Neural progenitor cell (in vitro differentiated cells): ENCODE results near the gene VPS41. TPM values are rescaled to one million over a fixed set of nuclear protein-coding genes. Genes with fewer than 3 reads are reported as not detected.
A peak's percentile ranks its signal among the peaks of the same experiment; 100 is the strongest.

Experiments
- DNase-seq: peaks from one replicate; pipeline ENCODE4 v3.0.0-alpha.2; 2016; ENCODE audit warnings: low spot score
- H2AFZ ChIP-seq: fragments of 200-600 bp; sonication (generic); replicated peaks from 2 replicates; pipeline ENCODE4 v1.6.1; 2016; ENCODE audit warnings: antibody characterized with exemption
- H3F3A ChIP-seq: fragments of 200-600 bp; sonication (generic); 2 replicates; pipeline ENCODE4 v1.6.1; 2016; ENCODE audit warnings: antibody characterized with exemption, low read depth
- H3K27ac ChIP-seq: fragments of 200-600 bp; sonication (generic); 2 replicates; pipeline ENCODE4 v1.5.1; 2016; ENCODE audit warnings: mild to moderate bottlenecking
- H3K27me3 ChIP-seq: fragments of 200-600 bp; sonication (generic); 2 replicates; pipeline ENCODE4 v1.6.1; 2016; ENCODE audit warnings: mild to moderate bottlenecking, moderate library complexity
- H3K36me3 ChIP-seq: fragments of 200-600 bp; sonication (generic); 2 replicates; pipeline ENCODE4 v1.5.1; 2016
- H3K4me1 ChIP-seq: fragments of 200-600 bp; sonication (generic); 2 replicates; pipeline ENCODE4 v1.6.1; 2016; ENCODE audit warnings: mixed run types
- H3K4me2 ChIP-seq: fragments of 200-600 bp; sonication (generic); 2 replicates; pipeline ENCODE4 v1.6.1; 2016
- H3K4me3 ChIP-seq: fragments of 200-600 bp; sonication (generic); 2 replicates; pipeline ENCODE4 v1.5.1; 2016
- H3K79me2 ChIP-seq: fragments of 200-600 bp; sonication (generic); 2 replicates; pipeline ENCODE4 v1.6.1; 2016; ENCODE audit warnings: low read depth
- H3K9ac ChIP-seq: fragments of 200-600 bp; sonication (generic); 2 replicates; pipeline ENCODE4 v1.6.1; 2016
- H3K9me3 ChIP-seq: fragments of 200-600 bp; sonication (generic); 2 replicates; pipeline ENCODE4 v1.5.1; 2016; ENCODE audit warnings: low read depth
- H4K20me1 ChIP-seq: fragments of 200-600 bp; sonication (generic); 2 replicates; pipeline ENCODE4 v1.6.1; 2016; ENCODE audit warnings: low read depth
- H3K27ac Mint-ChIP-seq: 3 replicates; pipeline ENCODE4 v1.8.0; 2021; ENCODE audit warnings: mixed read lengths
- H3K27me3 Mint-ChIP-seq: 2 replicates; pipeline ENCODE4 v1.8.0; 2022; ENCODE audit warnings: low read depth, mild to moderate bottlenecking, inconsistent platforms, moderate library complexity, mixed read lengths; ENCODE audit not compliant: insufficient read depth
- H3K36me3 Mint-ChIP-seq: 3 replicates; pipeline ENCODE4 v1.8.0; 2021; ENCODE audit warnings: mixed read lengths
- H3K4me1 Mint-ChIP-seq: 3 replicates; pipeline ENCODE4 v1.8.0; 2021; ENCODE audit warnings: mixed read lengths
- H3K4me3 Mint-ChIP-seq: 3 replicates; pipeline ENCODE4 v1.8.0; 2021; ENCODE audit warnings: mild to moderate bottlenecking, moderate library complexity, mixed read lengths
- H3K9me3 Mint-ChIP-seq: 3 replicates; pipeline ENCODE4 v1.8.0; 2020; ENCODE audit warnings: mixed read lengths
- EZH2 ChIP-seq: fragments of 200-600 bp; sonication (generic); IDR thresholded peaks from 2 replicates; pipeline ENCODE4 v1.6.1; 2017; ENCODE audit warnings: antibody characterized with exemption, mild to moderate bottlenecking, moderate library complexity
- EZH2phosphoT487 ChIP-seq: fragments of 200-600 bp; sonication (generic); IDR thresholded peaks from 2 replicates; pipeline ENCODE4 v1.6.1; 2017; ENCODE audit warnings: antibody characterized with exemption
- total RNA-seq: library from RNA; depleted of rRNA; stranded (reverse); fragments of >200 nt; gene quantifications from 2 replicates; pipeline ENCODE4 v1.2.3, GENCODE V29; 2015; ENCODE audit warnings: low replicate concordance
- TF ChIP-seq, protein P1 (sequence below): fragments of 200-600 bp; sonication (generic); IDR thresholded peaks from 2 replicates; pipeline ENCODE4 v1.5.1; 2017; ENCODE audit warnings: antibody characterized with exemption, mild to moderate bottlenecking

VPS41 gene
- total RNA-seq, 1 donor from 2014 or later, result 92.3 TPM

- TF ChIP-seq EZH2 (no peak), EZH2phosphoT487 (no peak)
- TF ChIP-seq, protein P1, sequence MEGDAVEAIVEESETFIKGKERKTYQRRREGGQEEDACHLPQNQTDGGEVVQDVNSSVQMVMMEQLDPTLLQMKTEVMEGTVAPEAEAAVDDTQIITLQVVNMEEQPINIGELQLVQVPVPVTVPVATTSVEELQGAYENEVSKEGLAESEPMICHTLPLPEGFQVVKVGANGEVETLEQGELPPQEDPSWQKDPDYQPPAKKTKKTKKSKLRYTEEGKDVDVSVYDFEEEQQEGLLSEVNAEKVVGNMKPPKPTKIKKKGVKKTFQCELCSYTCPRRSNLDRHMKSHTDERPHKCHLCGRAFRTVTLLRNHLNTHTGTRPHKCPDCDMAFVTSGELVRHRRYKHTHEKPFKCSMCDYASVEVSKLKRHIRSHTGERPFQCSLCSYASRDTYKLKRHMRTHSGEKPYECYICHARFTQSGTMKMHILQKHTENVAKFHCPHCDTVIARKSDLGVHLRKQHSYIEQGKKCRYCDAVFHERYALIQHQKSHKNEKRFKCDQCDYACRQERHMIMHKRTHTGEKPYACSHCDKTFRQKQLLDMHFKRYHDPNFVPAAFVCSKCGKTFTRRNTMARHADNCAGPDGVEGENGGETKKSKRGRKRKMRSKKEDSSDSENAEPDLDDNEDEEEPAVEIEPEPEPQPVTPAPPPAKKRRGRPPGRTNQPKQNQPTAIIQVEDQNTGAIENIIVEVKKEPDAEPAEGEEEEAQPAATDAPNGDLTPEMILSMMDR, result no peak
- no peaks in the 10 kb centered on the region for H4K20me1 ChIP-seq
- Mint-ChIP-seq H3K27ac (no peak overlapping the region), H3K36me3 (peaks cover 1% of the 10 kb centered on the region), H3K4me1 (no peaks in the 10 kb centered on the region), H3K27me3 (no peaks in the 10 kb centered on the region), H3K4me3 (no peak overlapping the region), H3K9me3 (no peaks in the 10 kb centered on the region)
- no peaks in the 10 kb centered on the region for H3K79me2 ChIP-seq
- H3F3A ChIP-seq, result no peaks in the 10 kb centered on the region
- H3K4me2 ChIP-seq, result no peak overlapping the region
- no peak overlapping the region for H3K27ac ChIP-seq
- peaks cover 7% of the 10 kb centered on the region for H3K4me1 ChIP-seq
- no peak overlapping the region for H3K9ac ChIP-seq
- no peaks in the 10 kb centered on the region for H3K36me3 ChIP-seq
- H3K27me3 ChIP-seq, result no peaks in the 10 kb centered on the region
- H3K4me3 ChIP-seq, result no peak overlapping the region
- no peak for DNase-seq
- no peaks in the 10 kb centered on the region for H3K9me3 ChIP-seq
- H2AFZ ChIP-seq, result no peak overlapping the region
Measured at GRCh38 chr7:38795593-38795992, 113.4 kb downstream of the VPS41 start.

DNA sequence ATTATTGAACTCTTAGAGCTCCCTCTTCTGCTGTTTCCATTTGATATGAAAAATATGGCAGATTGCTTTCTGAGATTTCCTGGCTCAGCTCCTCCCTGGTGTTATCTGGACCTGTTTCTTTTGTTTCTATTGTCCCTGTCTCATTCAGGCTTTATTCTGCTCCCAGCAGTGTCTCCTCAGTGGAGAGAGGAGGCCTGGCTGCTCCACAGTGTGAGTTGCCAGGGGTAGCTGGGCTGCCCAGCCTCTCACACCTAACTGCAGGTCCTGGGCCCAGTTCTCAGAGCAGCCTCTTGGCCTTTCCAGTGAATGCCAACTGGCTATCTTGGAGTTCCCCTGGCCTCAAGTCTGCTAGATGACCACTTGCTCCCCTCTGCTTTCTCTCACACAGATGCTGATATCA is 127.0 kb downstream of the VPS41 start:
- peaks cover 8% of the 10 kb centered on the region for H3F3A ChIP-seq
- peaks cover 2% of the 10 kb centered on the region for H3K36me3 ChIP-seq
- peak overlapping the region; percentile 75 for H3K27ac Mint-ChIP-seq
- peak overlapping the region; percentile 21 for H3K27ac ChIP-seq
- no peaks in the 10 kb centered on the region for H3K79me2 ChIP-seq
- H3K4me2 ChIP-seq, result peak overlapping the region; percentile 57
- H3K4me1 ChIP-seq, result peaks cover 16% of the 10 kb centered on the region
- peaks cover 5% of the 10 kb centered on the region for H3K36me3 Mint-ChIP-seq
- H4K20me1 ChIP-seq, result no peaks in the 10 kb centered on the region
- no peak overlapping the region for H3K4me3 ChIP-seq
- H3K27me3 ChIP-seq, result no peaks in the 10 kb centered on the region
- H3K27me3 Mint-ChIP-seq, result peaks cover 2% of the 10 kb centered on the region
- H3K9me3 ChIP-seq, result no peaks in the 10 kb centered on the region
- TF ChIP-seq, protein P1, result no peak
- TF ChIP-seq EZH2phosphoT487 (no peak), EZH2 (no peak)
- H3K4me1 Mint-ChIP-seq, result peaks cover 18% of the 10 kb centered on the region
- no peak overlapping the region for H2AFZ ChIP-seq
- H3K9me3 Mint-ChIP-seq, result no peaks in the 10 kb centered on the region
- H3K9ac ChIP-seq, result no peak overlapping the region
- DNase-seq, result peak; percentile 66
- no peak overlapping the region for H3K4me3 Mint-ChIP-seq

- H3K4me3 ChIP-seq, result no peak overlapping the region
- Mint-ChIP-seq H3K4me3 (no peak overlapping the region), H3K27ac (no peak overlapping the region), H3K4me1 (peaks cover 52% of the 10 kb centered on the region), H3K9me3 (no peaks in the 10 kb centered on the region), H3K27me3 (peaks cover 2% of the 10 kb centered on the region), H3K36me3 (peaks cover 10% of the 10 kb centered on the region)
- H3K9me3 ChIP-seq, result no peaks in the 10 kb centered on the region
- no peak overlapping the region for H3K9ac ChIP-seq
- no peaks in the 10 kb centered on the region for H3K27me3 ChIP-seq
- no peaks in the 10 kb centered on the region for H4K20me1 ChIP-seq
- H3K79me2 ChIP-seq, result no peaks in the 10 kb centered on the region
- H3K4me1 ChIP-seq, result peaks cover 21% of the 10 kb centered on the region
- H3F3A ChIP-seq, result peaks cover 6% of the 10 kb centered on the region
- no peak for TF ChIP-seq EZH2phosphoT487
- TF ChIP-seq, protein P1, result no peak
- TF ChIP-seq EZH2, result no peak
- no peak overlapping the region for H3K4me2 ChIP-seq
- no peak overlapping the region for H3K27ac ChIP-seq
- DNase-seq, result no peak
- no peak overlapping the region for H2AFZ ChIP-seq
- H3K36me3 ChIP-seq, result peaks cover 2% of the 10 kb centered on the region
Measured at GRCh38 chr7:38777609-38778008, 131.4 kb downstream of the VPS41 start.
